ENCODE data around the gene PTPRU.
"Not testable (repeated sequence)": the region's sequence is repeated elsewhere in the genome, so short reads cannot be mapped to it uniquely, and the experiment has no call there.

PTPRU gene

DNA sequence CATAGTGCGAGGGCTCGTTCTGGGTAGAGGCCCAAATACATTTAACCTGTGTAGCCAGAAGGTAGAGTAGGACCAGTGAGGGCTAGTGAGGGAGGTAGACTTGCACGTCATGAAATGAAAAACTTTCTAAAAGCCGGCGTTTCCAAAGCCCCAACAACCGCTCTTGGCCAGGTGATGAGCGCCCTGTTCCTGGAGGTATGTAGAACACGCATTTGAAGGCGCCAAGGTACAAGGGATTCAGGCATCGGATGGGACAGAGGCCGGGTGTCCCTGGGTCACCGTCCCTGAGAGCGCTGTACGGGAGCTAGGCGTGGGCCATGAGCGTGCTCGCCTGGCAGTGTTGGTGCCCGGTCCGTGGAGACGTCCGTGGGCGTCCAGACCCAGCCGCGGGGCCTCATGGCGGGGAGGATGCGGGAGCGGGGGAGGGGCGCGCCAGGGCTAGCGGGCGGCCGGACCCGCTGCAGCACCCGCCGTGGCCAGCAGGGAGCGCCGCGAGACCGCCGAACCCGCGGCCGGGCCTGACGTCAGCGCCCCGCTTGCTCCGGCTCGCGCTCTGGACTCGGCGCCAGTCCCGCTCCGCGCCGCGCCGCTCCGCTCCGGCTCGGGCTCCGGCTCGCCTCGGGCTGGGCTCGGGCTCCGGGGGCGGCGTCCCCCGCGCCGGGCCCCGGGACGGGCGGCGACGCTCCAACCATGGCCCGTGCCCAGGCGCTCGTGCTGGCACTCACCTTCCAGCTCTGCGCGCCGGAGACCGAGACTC, at the start of gene PTPRU:
PTPRU (plus strand) TSS at position 568 of the 757 bp plus-strand sequence; CDS start at position 691, 123 bp downstream.
- peak; percentile 96 for DNase-seq

GRCh38 chr1:29186707-29187106, 49.6 kb upstream of the PTPRU start:
- no peak for DNase-seq

GRCh38 chr1:29190718-29191117, 45.6 kb upstream of the PTPRU start:
- DNase-seq, result no peak

DNA sequence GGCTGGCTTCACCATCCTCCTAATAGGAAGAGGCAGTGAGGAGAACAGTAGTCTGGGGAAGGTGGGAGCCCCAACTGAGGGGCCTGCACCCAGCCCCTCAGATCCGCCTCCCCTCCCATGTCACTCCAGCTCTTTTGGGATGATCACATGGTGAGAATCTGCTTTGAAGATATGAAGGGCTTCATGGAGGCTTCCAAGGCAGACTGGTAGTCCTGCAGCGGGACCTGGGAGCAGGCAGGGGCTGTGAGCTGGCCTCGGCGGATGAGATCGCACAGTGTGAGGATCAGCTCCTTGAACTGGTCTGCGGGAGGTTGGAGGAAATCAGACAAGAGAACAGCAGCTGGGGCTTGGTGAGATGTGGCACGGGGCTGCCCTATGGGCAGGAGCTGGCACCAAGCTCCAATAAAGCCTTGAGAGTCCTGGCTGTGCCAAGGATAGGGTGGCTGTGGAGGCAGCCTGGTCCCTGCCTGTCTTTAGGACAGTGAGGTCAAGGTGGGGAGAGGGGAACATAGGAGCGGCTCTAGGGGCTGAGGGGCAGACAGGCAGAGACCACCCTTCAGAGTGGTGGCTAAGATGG, 42.4 kb upstream of the PTPRU start:
- DNase-seq, result no peak

DNA sequence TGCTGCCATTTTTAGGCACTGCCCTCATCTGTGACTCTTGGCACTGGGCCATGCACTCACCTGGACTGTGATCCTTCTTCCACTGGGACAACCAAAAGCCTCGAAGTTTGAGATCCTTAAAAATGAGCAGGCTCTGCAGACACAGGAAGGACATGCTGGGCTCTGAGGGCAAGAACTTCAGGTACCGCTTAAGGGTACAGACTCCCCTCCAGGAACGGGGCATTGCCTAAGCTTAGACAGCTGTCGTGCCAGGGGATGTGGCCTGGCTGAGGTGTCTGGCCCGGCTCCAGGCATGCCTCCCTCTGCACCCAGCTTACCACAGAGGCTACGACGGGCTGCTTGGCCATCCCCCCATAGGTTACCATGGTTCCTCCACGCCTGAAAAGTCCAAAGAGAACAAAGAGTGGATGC, 40.4 kb upstream of the PTPRU start:
- no peak for DNase-seq

DNA sequence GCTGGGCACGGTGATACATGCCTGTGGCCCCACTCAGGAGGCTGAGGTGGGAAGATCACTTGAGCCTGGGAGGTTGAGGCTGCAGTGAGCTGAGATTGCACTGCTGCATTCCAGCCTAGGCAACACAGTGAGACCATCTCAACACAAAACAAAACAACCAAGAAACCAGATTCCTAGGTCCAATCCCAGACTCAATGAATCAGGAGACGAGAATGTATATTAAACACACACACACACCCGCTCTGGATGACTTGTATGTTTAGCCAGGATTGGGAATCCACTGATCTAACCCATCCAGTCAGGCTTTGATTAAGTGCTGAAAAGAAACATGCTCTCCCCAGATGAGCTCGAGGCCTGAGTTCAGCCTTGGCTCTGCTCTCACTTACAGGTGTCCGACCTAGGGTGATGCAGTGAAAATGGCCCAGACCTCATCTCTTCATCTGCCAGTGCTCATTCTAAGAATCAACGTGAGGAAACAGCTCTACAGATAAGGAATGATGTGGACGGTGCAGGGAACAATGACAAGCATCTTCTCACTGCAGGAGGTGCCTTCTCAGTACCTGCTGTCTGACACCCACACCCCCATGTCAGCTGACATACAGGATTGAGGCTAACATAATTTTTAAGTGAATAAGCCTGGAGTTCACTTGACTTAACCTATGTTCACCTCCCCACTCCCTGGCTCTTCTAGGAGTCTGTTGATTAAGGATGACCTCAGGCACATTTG, 39.3 kb upstream of the PTPRU start:
- no peak for DNase-seq

GRCh38 chr1:29197590-29197924, 38.8 kb upstream of the PTPRU start:
- DNase-seq, result no peak

- no peak for DNase-seq
Measured at GRCh38 chr1:29197993-29198392, 38.3 kb upstream of the PTPRU start.

GRCh38 chr1:29200906-29201594, 35.3 kb upstream of the PTPRU start:
- no peak for DNase-seq

- no peak for DNase-seq
Measured at GRCh38 chr1:29201595-29202051, 34.7 kb upstream of the PTPRU start.

- no peak for DNase-seq
Measured at GRCh38 chr1:29202053-29202452, 34.3 kb upstream of the PTPRU start.

- peak; percentile 97 for DNase-seq
Measured at GRCh38 chr1:29202584-29203340, 33.6 kb upstream of the PTPRU start.

DNA sequence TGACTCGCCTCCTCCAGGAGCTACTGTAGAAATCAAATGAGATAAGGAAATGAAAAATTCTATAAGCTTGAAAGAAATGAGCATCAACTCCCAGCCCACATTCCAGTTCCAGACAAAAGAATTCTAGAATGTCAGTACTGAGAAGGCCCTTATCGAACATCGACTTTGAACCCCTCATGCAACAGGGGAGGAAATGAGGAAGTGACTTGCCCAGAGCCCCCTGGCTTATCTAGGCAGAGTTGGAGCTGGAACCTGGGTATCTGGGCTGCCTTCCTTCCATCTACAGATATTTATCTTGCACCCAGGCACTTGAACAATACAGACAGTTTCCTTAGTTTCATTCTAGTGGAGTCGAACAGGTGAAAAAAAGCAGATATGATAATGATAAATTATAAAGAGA, 27.9 kb upstream of the PTPRU start:
- no peak for DNase-seq

DNA sequence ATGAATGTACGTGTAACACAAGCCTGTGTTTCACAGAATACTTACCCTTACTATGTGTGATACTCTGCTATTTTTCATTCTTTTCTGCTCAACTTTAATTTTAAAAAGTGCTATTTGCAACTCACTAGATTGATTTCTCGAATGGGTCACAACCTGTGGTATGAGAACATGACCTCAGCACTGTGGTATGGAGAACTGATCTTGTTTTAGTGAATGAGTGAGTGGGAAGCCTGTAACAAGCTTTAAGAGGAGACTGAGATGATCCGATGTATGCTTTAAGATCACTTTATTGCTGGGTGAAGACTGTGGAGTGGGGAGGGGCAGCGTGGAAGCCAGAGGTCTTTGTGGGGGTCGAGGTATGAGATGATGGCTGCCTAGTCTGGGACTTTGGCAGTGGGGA, 27.1 kb upstream of the PTPRU start:
- DNase-seq, result no peak

DNA sequence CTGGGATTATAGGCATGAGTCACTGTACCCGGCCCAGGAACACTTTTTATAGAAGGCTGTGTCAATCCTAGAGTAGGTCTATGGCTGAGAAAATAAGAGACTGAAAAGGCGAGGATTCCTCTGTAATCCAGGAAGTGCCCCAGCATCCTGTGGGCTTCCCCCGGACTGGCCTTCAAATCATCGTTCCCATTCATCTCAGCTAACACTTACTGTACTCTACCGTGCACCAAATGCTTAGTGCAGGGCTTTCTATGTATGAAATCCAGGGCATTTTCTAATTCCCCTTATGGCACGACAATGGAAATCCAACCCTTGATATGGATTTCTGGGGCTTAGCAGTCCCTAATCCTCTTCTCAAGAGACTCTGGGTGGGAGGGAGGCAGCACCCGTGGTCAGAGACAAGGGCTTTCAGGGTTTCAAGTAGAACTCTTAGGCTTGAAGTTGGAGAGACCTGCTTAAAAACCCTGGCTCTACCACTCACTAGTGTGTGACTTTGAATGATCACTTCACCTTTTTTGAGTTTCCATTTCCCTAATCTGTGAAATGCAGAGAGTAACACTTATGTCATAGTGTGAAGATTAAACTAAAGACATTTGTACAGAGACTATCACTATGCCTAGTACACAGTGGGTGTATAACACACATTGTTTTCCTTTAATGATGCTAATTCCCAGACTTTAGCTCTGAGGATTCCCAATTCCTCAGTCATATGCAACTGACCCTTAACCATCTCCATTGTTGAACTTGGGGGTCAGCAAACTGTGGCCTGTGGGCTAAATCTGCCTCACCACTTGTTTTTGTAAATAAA, 25.8 kb upstream of the PTPRU start:
- DNase-seq, result no peak

DNA sequence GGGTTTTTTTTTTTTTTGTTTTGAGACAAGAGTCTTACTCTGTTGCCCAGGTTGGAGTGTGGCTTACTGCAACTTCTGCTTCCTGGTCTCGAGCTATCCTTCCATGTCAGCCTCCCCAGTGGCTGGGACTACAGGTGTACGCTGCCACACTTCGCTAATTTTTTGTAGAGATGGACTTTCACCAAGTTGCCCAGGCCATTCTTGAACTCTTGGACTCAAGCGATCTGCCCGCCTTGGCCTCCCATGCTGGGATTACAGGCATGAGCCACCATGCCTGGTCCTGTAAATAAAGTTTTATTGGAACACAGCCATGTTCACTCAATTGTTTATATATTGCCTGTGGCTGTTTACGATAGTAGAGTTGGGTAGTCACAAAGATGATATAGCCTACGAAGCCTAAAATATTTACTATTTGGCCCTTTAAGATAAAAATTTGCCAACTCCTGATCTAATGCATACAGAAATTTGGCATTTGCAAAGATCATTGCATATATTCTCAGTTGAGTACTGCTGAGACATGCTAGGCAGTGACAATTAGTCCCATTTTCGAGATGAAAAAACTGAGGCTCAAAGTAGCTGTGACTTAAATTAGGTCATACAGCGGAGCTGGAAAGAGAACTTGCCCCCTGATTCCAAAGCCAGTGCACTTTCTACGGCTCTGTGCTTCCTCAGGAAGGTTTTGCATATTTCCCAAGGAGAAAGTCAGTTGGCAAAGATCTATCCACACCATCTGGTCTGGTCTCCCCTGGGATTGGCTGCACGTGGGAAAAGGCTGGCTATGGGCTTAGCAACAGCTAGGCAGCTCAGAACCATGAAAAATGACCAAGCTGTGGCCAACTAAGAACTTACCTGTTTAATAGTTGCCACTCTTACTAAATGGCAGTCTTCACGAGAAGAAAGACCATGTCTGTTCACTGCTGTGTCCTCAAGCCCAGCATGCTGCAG, 25.0 kb upstream of the PTPRU start:
- DNase-seq, result no peak

GRCh38 chr1:29213055-29213454, 23.3 kb upstream of the PTPRU start:
- no peak for DNase-seq

GRCh38 chr1:29217633-29218032, 18.7 kb upstream of the PTPRU start:
- DNase-seq, result no peak

GRCh38 chr1:29218223-29218622, 18.1 kb upstream of the PTPRU start:
- DNase-seq, result no peak

GRCh38 chr1:29221296-29221695, 15.0 kb upstream of the PTPRU start:
- no peak for DNase-seq

- not testable (repeated sequence) for DNase-seq
Measured at GRCh38 chr1:29222260-29222659, 14.1 kb upstream of the PTPRU start.
